ENCODE measurements around the gene NHLRC1. TPM values are rescaled to one million over a fixed set of nuclear protein-coding genes. Genes with fewer than 3 reads are reported as not detected.

The NHLRC1 gene
- total and polyA plus RNA-seq, 9 of the 15 experiments (the other 6 are each of a cell fraction or from before 2014, with no cell fraction given), result not detected

- TF ChIP-seq GABPB1 (CRISPR knock-in tag; IDR thresholded peaks at IDR 0.05) (peak; percentile 46; the same call in 1 of the 2 replicates), PKNOX1 (IDR thresholded peaks at IDR 0.05) (no peak), ZNF134 (CRISPR knock-in tag; conservative IDR thresholded peaks at IDR 0.05) (no peak), ZNF444 (CRISPR knock-in tag; IDR thresholded peaks at IDR 0.05) (no peak), BACH1 (tag; IDR thresholded peaks at IDR 0.05) (no peak), RBM14 (IDR thresholded peaks at IDR 0.05; ENCODE audit: borderline replicate concordance, insufficient read depth, low read depth, low read length) (no peak), ZBTB33 (CRISPR knock-in tag; IDR thresholded peaks at IDR 0.05) (no peak), GABPB2 (CRISPR knock-in tag; conservative IDR thresholded peaks at IDR 0.05) (no peak), ZNF197 (CRISPR knock-in tag; IDR thresholded peaks at IDR 0.05; ENCODE audit: low read depth) (no peak), ZNF263 (CRISPR knock-in tag; IDR thresholded peaks at IDR 0.05; ENCODE audit: borderline replicate concordance) (0 out of 2 replicates have a peak, but pooled peaks have one; percentile 51), HIVEP1 (CRISPR knock-in tag; IDR thresholded peaks at IDR 0.05) (no peak), RFX1 (IDR thresholded peaks at IDR 0.05) (no peak), GTF2E2 (tag; IDR thresholded peaks at IDR 0.05) (no peak), PHB2 (IDR thresholded peaks at IDR 0.05; ENCODE audit: low read depth) (peak; percentile 54; the same call in 1 of the 2 replicates), TAF7 (tag; IDR thresholded peaks at IDR 0.05) (peak; percentile 79; the same call in 1 of the 2 replicates), STAG1 (CRISPR knock-in tag; IDR thresholded peaks at IDR 0.05; ENCODE audit: borderline replicate concordance) (no peak), NFRKB (IDR thresholded peaks at IDR 0.05; ENCODE audit: low read depth) (peak; percentile 80), KLF6 (CRISPR knock-in tag; IDR thresholded peaks at IDR 0.05; ENCODE audit: borderline replicate concordance) (no peak), SMARCE1 (IDR thresholded peaks at IDR 0.05) (no peak; the same call in 1 of the 2 replicates), STAT6 (CRISPR knock-in tag; IDR thresholded peaks at IDR 0.05) (no peak)
Observed at GRCh38 chr6:18154507-18155149, 32.2 kb upstream of the NHLRC1 start, which contains the start of gene TPMT (continued).

All from K562 (cell line).